CD4-positive, alpha-beta T cell treated with Interleukin-4 for 4 hours (primary cell): ENCODE measurements around the gene FPR3.
A peak's percentile ranks its signal among the peaks of the same experiment; 100 is the strongest.
"Not testable (repeated sequence)": the region's sequence is repeated elsewhere in the genome, so short reads cannot be mapped to it uniquely, and the experiment has no call there.

Experiments
- DNase-seq: peaks from one replicate; pipeline ENCODE4 v3.0.0-alpha.2; 2020

FPR3 gene

DNA sequence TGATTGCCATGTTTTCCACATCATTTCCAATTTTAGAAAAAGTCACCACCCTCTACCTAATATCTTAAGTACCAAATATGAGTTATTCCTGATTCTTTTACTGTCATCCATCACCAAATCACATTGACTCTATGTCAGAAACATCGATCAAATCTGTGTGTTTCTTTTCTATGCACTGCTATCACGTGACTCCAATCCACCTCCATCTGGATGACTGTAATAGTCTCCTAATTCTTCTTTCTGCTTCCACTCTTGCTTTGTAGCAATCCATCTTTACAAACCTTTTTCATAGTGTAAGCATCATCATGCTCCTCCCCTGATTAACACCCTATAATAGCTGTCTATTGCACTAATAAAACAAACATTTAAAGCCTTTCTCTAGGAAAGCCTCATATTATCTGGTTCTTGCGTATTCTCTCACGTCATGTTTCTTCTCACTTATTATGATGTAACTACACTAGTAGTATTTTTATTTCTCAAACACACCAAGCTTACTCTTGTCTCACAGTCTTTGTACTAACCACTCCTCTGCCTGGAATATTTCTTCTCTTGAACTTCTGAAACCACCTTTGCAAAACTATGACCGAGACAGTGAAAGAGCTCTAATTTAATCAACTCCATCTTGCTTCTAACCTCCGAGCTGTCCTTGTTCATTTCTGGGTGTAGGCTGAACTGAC, 10.7 kb upstream of the FPR3 start:
- no peak for DNase-seq

DNA sequence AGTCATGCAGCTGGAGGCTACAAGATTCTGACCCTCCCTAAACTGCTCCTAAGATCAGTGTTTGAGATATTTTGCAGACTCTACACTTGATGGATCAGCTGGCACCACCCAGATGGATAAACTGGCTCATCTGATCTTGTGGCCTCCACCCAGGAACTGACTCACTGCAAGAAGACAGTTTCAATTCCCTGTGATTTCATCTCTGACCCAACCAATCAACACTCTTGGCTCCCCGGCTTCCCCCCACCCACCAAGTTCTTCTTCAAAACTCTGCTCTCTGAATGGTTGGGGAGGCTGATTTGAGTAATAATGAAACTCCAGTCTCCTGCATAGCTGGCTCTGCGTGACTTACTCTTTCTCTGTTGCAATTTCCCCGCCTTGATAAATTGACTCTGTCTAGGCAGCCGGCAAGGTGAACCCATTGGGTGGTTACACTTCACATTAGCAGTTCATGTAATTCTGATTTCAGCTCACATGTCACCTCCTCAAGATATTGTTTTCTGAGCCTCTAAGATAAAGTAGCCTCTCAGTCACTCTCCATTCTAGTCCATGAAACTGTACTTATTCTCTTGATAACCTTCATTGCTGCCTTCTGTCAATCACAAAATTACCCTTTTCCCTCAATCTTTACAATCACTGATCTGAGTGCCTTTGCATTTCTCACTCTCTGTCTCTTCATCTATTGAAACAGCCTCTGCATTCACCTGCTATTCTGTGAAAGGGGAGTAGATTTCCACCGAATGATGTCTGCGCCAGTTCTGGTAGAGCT, 9.9 kb upstream of the FPR3 start:
- peak; percentile 48 for DNase-seq

DNA sequence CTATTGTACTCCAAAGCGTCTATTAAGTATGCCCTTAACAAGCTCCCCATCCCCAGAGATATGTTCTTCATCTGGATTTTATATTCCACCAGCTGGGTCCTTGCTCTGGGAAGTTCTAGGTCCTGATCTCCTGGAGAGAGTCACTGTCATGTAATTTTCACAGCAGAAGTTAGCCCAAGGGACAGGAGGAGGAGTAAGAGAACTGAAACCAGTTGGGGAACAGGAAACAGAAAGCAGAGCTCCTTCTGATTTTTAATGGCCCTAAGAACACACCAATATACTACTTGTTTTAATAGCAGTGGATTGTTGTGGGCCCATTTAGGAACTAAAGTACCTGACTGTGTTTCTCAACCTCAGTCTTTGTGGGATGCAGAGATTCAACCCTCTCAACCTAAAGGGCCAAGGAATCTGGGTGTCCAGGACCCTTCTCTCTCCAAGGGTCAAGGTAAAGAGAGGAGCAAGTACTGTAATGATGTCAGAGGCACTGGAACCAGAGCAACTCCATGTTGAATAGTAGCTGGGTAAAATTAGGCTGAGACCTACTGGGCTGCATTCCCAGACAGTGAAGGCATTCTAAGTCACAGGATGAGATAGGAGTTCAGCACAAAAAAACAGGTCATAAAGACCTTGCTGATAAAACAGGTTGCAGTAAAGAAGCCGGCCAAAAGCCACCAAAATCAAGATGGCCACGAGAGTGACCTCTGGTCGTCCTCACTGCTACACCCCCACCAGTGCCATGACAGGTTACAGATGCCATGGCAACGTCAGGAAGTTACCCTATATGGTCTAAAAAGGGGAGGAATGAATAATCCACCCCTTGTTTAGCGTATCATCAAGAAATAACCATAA, 8.1 kb upstream of the FPR3 start:
- no peak for DNase-seq

DNA sequence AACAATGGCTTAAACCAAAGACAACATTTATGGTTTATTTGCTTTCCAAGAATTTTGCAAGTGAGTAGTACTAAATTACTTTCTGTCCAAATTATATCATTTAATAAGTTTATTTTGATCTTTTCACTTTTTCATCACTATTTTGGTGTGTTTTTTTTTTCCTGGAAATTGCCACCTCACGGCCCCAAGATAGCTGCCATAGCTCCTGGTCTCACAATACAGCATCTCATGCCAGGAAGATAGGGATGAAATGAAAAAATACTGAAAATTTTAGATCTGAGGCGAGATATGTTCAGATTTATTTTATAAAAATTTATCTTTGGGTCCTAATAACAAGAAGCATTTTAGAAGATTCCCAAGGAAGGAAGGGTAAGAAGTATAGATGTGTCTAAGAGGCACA, 6.9 kb upstream of the FPR3 start:
- DNase-seq: no peak

DNA sequence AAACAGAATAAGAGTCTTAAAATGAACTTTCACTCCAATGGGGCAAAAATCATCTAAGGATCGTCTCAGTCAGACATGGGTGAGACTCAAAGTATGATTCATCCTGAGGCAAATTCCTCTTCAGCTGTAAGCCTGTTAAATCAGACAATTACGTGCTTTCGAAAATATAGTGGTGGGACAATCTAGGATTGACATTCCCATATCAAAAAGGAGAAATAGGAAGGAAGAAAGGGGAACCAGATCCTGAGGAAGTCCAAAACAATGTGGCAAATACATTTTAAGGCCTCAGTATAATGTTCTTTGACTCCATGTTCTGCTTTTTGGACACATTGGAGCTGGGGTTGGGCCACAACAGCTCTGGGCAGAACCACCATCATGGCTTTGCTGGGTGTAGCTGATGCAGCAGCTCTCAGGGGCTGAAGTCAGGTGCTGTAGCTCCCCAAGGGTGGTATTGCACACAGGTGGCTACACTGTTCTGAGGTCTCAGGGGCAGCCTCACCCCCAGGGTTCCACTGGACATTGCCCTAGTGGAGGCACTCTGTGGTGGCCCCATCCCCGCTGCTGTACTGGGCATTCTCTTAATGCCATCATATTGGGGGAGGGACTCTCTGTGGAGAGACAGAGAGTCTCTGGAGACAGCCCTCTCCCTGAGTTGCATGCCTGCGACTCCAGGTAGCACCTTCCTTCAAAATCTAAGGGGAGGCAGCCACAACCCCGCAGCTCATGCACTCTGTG, 5.7 kb upstream of the FPR3 start:
- DNase-seq: no peak

DNA sequence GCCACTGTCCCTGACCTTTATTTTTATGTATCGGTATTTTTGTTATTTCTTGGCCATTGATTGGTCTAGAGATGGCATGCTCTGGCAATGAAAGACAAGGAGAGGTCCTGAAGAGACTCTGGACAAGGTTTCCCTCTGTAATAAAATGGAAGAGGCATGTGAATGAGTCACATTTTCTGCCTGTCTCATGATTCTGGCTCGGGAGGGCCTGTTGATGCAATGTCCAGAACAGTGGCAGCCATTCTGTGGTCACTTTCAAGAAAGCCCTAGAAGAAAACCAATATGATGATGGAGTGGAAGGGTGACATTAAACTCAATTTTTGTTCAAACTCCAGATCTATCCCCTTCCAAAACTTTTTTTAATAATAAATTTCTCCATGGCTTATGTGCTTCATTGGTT, 2.0 kb upstream of the FPR3 start:
- no peak for DNase-seq

DNA sequence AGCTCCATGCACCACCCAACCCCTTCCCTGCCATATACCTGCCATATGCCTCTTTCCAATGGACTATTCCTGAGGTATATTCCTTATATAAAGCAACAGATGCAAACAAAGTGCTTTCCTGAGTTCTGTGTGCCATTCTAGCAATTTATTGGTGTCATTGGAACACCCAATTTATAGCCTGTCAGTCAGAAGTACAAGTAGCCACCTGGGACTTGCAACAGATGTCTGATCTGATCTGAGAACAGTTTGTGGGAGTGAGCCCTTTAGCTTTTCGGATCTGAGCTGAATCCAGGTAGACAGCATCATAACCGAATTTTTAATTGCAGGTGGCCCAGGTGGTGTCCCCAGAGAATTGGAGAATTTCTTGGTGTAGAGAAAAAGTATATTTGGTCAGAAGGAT, 963 bp upstream of the FPR3 start:
- no peak for DNase-seq

DNA sequence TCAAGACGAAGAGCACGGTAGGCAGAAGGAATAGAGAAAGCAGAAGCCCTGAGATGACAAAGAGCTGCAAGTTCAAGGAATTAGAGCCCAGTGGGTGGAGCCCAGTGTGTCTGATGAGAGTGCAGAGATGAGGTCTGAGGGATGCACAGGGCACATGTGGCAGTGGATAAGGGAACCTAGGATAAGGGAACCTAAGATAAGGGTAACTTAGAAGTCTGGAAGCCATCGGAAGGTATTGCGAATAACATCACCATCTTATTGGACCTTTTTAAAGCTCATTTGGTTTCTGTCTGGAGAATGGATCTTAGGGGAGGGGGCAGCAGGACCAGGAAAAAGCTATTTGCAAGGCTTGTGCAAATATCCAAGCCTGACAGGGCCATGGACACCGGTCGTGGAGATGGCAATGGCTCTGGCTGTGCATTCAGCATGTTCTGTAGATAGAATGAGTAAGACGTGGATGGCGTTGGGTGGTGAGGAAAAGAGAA, 1.3 kb downstream of the FPR3 start:
- DNase-seq: no peak

DNA sequence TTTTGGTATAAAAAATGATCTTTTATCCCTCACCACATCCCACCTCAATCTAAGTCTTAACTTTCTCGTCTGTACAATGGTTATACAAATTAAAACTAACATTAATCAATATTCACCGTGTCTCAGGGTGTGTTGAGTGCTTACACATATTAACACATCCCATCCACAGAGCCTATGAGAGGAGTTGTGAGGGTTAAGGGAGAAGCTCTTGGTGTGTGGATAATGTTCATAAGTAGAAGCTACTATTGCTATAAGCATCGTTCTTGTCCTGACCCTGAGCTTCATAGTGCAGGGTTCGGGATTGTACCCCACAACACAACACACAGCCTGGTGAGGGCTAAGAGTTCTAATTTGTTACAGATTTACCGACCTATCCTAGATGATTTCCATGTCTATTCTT, 2.5 kb downstream of the FPR3 start:
- no peak for DNase-seq

DNA sequence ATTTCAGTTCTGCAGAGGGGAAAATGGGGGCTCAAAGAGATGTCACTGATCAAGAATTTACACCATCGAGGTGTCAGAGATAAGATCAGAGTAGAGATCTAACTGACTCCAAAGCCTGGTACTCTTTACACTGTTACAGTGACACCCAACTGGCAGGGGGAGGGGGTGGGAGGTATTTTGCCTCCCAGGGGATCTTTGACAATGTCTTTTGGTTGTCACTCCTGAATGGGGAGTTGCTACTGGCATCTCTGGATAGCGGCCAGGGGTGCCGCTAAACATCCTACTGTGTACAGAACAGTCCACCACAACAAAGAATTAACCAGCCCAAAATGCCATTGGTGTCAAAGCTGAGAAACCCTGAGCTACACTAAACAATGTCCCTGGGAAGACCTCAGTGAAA, 3.1 kb downstream of the FPR3 start:
- DNase-seq: no peak

DNA sequence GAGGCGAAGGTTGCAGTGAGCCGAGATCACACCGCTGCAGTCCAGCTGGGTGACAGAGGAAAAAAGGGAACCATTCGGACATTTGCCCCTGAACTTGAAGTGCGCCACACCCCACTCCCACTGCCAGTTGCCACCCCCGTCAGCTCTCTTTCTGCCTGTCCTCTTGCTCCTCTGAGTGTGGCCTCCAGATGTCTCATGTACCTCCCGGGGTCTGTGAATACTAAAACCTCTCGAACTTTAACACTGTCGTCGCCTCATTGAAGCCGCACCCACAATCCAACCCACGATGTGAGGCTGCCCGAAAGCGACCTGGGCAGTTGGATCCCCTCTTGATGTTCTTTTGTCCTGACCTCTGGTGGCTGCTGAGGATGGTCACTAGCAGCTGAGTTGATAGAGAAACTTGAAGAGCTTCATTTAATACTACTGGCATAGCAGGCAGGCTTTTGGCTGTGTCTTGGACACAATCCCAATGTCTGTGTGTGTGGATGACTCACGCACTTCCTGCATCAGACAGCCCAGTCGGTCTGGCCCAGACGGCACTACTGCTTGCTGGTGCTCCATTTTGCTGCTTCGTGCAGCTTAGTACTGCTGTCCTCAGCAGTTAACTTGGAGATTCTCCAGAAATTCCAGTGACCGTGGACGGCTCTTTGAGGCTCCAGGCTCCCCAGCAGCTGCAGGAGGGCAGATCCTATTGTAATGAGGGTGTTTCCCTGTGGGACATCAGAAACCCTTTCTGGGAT, 4.2 kb downstream of the FPR3 start:
- DNase-seq: no peak

DNA sequence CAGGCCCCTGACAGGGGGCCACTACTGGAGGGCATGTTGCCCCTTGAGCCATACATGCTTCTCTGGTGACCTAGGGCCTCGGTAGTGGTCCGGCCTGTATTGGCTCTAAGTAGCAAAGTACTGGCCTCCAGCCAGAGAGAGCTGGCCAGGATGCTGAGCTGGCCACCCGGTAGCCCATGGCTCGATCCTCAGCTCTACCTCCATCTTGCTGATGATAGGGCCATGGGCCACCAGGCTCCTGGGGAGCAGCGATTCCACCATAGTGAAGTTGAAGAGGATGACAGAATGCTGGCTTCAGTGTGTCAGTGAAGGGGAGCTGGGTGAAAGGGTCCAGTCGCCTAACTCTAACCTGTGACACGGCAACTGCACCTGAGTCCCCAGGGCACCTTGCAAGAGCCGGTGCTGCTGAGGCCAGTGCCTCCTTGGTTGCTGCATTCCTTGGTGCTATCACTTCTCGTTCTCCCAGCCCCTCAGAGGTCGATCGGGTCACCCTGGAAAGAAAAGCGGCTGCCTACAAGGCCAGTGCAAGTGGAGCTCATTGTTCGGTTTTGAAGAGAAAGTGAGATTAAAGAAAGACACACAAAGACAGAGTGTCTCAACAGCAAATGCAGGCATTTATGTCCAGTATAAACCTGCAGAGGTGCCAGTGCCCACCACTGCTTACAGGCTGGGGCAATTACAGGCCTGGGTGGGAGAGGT, 5.0 kb downstream of the FPR3 start:
- DNase-seq: no peak

DNA sequence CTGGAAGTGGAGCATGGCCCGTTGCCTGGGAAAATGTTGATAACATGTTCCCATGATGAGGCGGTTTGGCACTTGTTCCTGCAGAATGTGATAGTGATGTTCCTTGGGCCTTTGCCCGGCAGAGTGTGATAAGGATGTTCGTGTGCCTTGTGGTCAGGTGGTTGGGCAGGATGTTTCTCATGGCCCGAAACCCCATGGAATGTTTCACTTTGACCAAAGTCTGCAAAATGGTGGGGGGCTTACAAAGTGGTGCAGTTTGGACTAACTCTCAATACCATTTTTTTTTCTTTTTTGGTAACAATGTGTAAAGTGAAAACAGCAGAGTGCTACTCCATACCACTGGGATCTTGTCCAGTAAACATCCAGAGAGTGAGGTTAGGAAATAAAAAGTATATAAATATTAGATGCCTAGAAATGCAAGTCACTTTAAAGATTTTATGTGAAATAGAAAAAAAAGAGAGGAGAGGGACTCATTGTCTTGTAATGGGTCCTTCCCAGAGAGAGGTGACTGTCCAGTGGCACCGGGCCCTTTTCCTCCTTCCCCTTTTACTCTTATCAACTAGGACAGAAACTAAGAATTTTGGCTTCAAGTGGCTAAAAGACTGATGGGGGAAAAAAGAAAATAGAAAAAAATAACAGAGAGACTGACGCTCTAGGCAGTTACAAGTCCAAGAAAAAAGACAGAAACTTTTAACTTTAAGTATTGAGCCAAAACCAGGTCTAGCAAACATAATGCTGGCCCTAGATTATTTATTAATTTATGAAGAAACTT, 5.7 kb downstream of the FPR3 start:
- no peak for DNase-seq

DNA sequence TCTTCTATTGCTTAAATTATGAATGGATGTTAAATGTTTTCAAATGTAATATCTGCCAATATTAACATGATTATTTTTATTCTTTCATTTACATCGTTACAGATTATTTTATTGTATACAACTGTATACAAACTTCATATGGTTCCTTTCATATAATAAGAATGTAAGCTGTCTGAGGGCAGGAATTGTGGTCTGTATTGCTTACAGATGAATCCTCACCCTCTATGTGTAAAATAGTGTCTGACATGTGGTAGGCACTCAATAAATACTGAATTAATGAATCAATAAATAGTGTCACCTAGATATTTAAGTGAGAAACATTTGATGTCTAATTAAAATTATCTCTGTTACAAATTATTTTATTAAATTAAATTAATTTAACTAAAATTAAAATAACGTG, 7.8 kb downstream of the FPR3 start:
- DNase-seq: no peak

DNA sequence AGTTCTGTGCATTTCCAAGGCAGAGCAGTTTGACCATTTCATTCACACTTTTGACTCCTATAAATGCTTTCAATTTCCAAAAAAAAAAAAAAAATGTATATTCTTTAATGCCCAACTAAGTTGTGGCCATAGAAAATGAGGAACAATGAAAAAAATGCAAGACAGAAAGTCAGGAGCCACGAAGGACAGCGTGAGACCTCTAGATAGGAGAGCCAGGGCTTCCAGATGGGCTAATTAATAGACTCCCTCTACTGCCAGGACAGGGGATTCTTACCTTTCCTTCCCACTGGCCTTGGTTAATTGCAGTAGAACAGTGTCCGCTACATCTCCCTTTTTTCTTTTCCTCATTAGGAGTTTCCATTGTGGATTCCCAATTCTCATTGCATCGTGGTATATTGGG, 8.6 kb downstream of the FPR3 start:
- no peak for DNase-seq

DNA sequence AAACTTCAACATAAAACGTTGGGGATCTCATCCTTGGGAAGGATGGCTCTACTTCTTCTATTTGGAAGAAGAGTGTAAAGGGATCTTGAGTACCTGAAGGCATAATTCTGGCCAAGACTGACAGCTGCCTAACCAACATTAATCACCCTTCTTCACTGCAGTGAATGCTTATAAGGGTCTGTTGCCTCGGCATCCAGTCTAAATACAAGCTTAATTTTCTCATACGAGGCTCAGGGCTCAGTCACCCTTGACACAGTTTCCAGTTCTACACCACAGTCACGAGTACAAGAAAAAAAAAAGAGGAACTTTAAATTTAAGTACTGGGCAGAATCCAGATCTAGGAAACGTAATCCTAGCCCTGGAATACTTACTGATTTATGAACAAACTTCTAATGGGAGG, 9.0 kb downstream of the FPR3 start:
- no peak for DNase-seq

DNA sequence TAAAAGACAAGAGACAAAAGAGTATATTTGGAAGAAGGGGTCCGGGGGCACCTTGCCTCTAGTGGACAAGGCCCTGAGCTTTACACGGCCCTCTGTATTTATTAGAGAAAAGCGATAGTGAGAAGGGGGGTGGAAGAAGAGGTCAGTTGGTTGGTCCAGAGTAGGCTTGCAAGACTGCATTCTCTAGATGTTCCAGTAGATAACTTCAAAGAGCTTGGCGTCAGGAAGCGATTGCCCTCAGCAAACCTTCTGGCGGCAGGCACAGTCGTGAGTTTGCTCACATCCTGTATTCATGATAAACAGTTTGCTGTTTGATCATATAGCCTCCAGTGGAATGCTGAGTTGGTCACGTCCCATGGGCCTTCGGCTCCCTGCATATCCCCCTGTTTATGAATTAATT, 9.8 kb downstream of the FPR3 start:
- not testable (repeated sequence) for DNase-seq

DNA sequence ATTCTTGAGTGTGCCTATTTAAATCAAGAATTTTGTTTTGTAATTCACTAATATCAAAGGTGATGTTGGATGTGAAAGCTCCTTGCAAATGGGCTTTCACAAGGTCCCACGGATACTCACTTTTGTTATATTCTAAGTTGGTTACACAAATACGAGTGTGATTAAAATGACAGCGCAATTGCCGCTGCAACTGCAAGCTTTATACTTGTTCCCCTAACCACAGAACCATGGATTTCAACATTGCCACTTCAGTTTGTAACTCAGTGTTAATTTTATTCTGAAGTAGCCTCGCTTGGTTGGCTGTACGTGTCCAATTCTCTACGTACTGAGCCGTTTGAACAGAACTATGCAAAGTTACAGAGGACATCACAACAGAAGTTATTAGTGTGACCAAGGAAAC, 10.4 kb downstream of the FPR3 start:
- not testable (repeated sequence) for DNase-seq

DNA sequence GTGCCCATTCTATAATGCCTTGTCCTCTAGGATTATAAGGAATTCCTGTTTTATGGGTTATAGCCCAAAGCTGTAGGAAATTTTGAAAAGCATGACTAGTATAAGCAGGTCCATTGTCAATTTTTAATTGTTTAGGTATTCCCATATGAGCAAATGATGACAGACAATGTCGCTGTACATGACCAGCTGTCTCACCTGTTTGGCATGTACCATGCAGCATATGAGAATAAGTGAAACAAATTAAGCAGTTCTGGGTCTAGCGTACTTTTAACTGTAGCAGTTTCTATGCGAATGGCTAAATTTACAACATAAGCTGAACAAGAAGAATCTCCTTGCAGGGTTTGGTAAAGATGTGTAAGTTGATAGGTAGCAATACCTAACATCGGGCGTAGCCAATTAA, 11.6 kb downstream of the FPR3 start:
- DNase-seq: not testable (repeated sequence)

DNA sequence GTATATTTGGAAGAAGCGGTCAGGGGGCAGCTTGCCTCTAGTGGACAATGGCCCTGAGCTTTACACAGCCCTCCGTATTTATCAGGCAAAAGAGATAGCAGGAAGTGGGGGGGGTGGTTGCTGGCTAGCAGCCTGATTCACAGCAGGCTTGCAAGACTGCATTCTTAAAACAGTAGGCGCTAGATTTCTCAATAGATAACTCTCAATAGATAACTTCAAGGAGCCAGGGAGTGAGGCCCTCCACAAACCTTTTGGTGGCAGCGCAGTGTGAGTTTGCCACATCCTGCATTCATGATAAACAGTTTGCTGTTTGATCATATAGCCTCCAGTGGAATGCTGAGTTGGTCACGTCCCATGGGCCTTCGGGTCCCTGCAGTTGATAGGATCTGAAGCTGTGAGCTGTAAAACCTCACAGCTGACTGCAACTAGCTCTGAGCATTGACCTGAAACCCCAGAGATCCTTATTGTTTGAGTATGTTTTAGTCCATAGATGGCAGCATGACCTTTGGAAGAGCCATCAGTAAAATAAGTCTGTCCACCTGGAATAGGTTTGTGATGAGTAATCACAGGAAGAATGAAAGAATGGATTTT, 12.2 kb downstream of the FPR3 start:
- no peak for DNase-seq
